GM10847 (cell line): ENCODE measurements around the gene HHATL.

Experiments used
- POLR2A ChIP-seq: IDR thresholded peaks from 2 replicates; pipeline ENCODE4 v1.6.1; 2011; ENCODE audit not compliant: insufficient read length; ENCODE audit errors: extremely low read depth

Gene HHATL

GRCh38 chr3:42670051-42670576, 32.5 kb downstream of the HHATL start:
- no peak for TF ChIP-seq POLR2A

DNA sequence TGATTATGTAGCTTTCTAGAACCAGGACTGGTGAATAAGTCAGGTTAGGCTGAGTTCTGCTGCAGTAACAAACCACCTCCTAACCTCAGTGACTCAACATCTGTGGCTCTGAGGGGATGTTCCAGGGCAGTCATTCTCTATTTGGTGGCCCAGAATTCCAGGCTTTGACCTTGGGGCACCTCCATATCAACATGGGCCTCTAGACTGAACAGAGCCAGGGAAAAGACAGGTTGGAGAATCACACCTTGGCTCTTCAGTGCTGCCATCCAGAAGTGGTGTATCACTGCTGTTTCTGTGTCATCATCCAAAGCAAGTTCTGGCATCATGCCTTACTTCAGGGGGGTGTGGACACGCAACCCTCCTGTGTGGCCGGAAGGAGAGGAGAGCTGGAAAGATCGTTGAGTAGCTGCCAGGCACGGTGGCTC, 33.8 kb downstream of the HHATL start:
- TF ChIP-seq POLR2A = no peak

GRCh38 chr3:42668413-42668760, 34.2 kb downstream of the HHATL start:
- no peak for TF ChIP-seq POLR2A

- no peak for TF ChIP-seq POLR2A
Measured at GRCh38 chr3:42667523-42668412, 34.8 kb downstream of the HHATL start.

DNA sequence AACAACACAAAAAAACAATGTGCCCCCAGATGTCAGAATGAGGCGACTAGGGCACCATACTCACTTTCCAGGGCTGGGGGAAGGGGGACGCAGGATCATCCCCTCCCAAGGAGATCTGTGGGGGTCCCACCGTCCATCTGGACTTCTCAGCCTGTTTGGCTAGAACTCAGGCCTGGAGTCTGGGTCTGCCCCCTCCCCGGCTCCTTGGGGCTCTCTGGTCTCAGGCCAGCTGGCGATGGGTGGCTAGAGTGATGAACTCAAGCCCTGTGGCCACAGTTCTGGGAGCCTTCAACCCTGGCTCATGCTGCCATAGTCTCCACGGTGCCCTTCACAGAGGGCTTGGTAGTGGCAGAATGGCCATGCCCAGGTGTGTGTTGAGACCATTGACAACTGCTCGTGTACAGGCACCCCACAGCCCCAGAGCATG, 35.5 kb downstream of the HHATL start:
- TF ChIP-seq POLR2A = no peak

DNA sequence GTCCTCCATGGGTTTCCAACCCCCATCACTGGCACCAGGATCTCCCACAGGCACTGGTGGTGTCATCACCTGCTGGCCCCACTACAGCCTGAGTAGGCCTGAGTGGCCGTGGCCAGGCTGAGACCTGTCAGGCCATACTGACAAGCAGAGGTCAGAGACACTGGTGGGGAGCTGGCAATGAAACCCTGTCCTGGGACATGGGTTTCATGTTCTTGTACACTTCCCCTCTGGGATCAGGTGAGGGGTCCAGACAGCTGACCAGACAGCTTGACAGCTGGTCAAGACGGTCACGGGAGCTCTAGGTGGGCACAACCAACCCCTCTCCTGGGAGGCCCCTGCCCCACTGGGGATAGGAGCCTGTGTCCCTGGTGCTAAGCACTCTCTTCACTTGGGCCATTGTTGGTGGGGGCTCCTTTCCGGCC, 36.0 kb downstream of the HHATL start:
- TF ChIP-seq POLR2A = no peak

GRCh38 chr3:42666022-42666421, 36.6 kb downstream of the HHATL start:
- TF ChIP-seq POLR2A = no peak

DNA sequence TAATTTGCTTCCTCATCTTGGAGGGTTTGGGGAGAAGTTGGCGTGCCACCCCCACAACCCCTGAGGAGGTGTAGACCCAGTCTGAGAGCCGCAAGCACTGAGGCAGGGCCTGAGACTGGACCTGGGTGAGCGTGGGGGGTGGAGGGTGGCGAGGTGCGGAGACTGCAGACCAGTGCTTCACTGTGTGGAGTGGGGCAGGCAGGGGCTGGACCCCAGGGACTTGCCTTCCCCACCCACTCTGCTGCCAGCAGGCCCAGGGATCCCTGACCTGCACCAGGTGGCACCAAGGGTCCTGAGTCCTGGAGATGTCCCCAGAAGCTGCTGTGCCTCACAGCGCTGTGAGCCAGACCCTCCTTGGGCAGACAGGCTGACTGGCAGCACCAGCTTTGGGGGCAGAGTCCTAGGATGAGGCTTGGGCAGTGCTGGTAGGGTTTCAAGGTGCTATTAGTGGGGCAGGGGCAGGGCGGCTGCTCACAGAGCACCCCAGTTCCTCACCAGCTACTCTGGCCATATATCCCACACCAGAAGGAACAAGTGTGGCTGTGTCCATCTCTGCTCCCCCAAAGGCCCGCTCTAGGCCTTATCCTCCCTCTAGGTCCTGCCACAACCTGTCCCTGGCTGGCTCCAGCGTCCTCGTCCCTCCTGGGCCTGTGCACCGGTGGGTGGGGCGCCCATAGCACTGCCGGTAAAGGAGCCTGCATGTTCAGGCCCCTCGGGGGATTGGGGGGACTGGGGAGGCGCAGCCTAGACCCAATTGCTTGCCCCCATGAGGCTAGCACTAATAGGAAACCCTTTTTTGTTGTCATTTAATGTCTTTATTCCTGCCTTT, 37.3 kb downstream of the HHATL start:
- TF ChIP-seq POLR2A = no peak

DNA sequence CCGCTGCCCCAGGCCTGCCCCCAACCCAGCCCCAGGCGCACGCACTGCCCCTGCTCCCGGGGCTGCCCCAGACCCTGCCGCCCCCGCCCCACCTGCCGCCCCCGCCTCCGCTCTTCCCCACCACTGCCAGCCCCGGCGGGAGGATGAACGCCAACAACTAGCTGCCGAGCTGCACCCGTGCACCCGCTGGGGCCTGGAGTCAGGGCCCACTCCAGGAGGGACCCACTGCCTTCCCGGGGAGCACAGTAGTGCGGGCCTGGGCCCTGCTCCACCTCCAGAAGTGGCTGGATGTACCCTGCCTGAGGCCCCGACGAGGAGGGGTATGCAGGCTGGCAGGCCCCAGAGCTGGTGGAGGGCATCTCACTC, 38.2 kb downstream of the HHATL start:
- no peak for TF ChIP-seq POLR2A

DNA sequence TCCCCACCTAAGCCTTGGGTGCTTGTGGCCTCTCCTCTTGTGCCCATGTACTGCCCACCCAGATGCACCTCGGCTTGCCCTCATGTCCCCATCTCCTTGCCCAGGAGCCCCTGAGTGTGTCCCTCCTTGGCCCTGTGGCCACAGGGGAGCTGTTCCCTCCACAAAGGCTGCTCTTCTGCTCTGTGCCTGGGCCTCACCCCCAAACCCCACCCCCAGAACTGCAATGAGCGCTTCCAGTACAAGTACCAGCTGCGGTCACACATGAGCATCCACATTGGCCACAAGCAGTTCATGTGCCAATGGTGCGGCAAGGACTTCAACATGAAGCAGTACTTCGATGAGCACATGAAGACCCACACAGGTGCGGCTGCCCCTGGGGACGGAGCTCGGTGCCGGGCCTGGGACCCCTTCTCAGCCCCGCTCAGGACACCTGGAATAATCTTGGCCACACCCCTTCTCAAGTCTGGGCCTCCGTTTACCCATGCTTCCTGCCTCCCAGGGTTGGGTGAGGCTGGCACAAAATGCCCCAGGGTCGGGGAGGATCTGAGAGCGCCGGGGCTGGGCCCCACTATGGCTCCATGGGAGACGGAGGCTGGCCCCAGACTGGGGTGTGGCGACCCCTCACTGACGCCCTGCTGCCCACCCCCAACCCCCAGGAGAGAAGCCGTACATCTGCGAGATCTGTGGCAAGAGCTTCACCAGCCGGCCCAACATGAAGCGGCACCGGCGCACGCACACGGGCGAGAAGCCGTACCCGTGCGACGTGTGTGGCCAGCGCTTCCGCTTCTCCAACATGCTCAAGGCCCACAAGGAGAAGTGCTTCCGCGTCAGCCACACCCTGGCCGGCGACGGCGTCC, 38.8 kb downstream of the HHATL start:
- no peak for TF ChIP-seq POLR2A

GRCh38 chr3:42662813-42663535, 39.6 kb downstream of the HHATL start:
- TF ChIP-seq POLR2A = no peak

DNA sequence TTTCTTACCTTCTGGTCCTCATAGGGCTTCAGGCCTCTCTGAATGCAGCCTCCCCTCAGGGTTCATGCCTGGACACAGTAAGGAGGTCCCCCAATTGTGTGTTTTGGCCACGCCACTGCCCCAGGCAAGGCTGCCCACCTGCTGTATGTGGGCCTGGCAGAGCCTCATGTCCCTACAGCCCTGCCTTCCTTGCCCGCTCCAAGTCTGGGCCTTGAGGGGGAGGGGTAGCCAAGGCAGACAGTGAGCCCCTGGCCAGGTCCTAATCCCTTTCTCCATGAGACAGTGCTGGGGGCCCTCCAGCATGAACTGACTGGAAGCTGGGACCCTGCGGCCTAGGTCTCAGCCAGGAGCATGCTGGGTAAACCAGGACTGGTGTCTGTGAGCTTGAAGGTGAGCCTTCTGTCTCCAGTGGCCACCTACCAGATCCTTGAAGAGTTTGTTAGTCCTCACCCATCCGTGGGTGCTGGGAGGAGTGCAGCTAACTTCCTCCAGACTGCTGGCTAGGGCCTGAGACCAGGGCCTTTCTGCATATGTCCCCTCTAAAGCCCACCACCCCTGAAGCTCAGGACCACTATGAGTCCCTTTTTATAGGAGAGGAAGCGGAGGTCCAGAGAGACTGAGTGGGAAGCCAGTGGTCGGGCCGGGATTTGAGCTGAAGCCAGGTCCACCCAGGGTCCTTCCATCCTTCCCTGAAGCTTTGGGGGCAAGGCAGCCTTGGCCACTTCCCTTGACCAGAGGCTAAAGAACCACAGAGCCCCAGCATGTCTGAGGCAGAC, 40.4 kb downstream of the HHATL start:
- no peak for TF ChIP-seq POLR2A

DNA sequence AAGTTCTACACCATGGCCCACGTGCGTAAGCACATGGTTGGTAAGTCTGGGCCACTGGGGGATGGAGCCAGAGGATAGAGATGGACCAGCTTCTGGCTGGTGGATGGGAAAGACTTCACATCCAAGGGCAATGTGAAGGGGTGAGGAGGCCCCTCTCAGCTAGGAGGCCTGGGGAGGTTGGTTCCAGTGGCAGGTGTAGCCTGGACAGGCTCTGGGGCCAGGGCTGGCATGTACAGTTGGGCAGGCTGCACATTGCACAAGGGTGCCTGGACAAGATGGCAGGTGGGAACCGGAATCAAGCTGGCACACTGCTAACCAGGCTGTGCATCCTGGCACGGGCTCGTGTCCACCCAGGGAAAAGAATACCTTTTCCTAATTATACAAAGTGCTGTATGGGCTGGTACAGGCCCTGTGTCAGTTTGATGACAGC, 41.0 kb downstream of the HHATL start:
- no peak for TF ChIP-seq POLR2A

GRCh38 chr3:42660898-42661297, 41.7 kb downstream of the HHATL start:
- TF ChIP-seq POLR2A = no peak
